SK-N-SH (cell line): Measurements from ENCODE around the gene TMEM106C. TPM values are rescaled to one million over a fixed set of nuclear protein-coding genes. Genes with fewer than 3 reads are reported as not detected.

Experiments
- CTCF ChIA-PET: fragments of 300-600, 350-600 bp; formaldehyde crosslinking; extraction: SDS; loops from one replicate; lab custom pipeline; 2021; lab: Yijun Ruan, JAX
- POLR2A ChIA-PET: fragments of 350-600 bp; sonication (Branson Sonifier 250); formaldehyde crosslinking; extraction: SDS; loops from one replicate; lab custom pipeline; 2020; ENCODE audit warnings: antibody characterized with exemption, inconsistent platforms; lab: Yijun Ruan, JAX
- DNase-seq: peaks from one replicate; pipeline ENCODE4 v3.0.0; 2012
- H2AFZ ChIP-seq: fragments of 200-600 bp; sonication (generic); 2 replicates; pipeline ENCODE4 v1.8.1; 2016; ENCODE audit warnings: antibody characterized with exemption, mild to moderate bottlenecking, low read depth
- H3F3A ChIP-seq: fragments of 200-600 bp; sonication (generic); replicated peaks from 2 replicates; pipeline ENCODE3; 2016; ENCODE audit warnings: antibody characterized with exemption, mild to moderate bottlenecking; ENCODE audit not compliant: insufficient read depth
- H3K27ac ChIP-seq, 2 experiments: fragments of 200-500 bp in 1 of 2; fragments of 200-600 bp in 1 of 2; sonication (Bioruptor generic) in 1 of 2; sonication (generic), shearing (Covaris generic) in 1 of 2; 2 replicates each; pipeline versions ENCODE4 v1.5.1 to v1.6.1; 2014 to 2016; ENCODE audit warnings: low read depth in 2 of 2, inconsistent platforms in 1 of 2, low read length in 1 of 2, mild to moderate bottlenecking in 1 of 2, mixed read lengths in 1 of 2
- H3K27me3 ChIP-seq: fragments of 200-600 bp; sonication (generic), shearing (Covaris generic); 2 replicates; pipeline ENCODE4 v1.6.1; 2016; ENCODE audit warnings: mixed run types; ENCODE audit not compliant: insufficient read depth
- H3K36me3 ChIP-seq, 2 experiments: fragments of 200-500 bp in 1 of 2; fragments of 200-600 bp in 1 of 2; sonication (Bioruptor generic) in 1 of 2; sonication (generic) in 1 of 2; replicated peaks in 1 of 2; 2 replicates each; pipeline versions ENCODE3 to v1.5.1; 2014 to 2016; ENCODE audit warnings: low read length in 1 of 2, mild to moderate bottlenecking in 1 of 2; ENCODE audit not compliant: insufficient read depth in 2 of 2, control insufficient read depth in 1 of 2
- H3K4me1 ChIP-seq, 2 experiments: fragments of 200-500 bp in 1 of 2; fragments of 200-600 bp in 1 of 2; sonication (Bioruptor generic) in 1 of 2; sonication (generic), shearing (Covaris generic) in 1 of 2; 2 replicates each; pipeline versions ENCODE4 v1.5.1 to v1.6.1; 2014 to 2016; ENCODE audit warnings: low read depth in 1 of 2, low read length in 1 of 2, mixed run types in 1 of 2; ENCODE audit not compliant: insufficient read depth in 2 of 2, control insufficient read depth in 1 of 2
- H3K4me2 ChIP-seq: fragments of 200-600 bp; sonication (generic), shearing (Covaris generic); 2 replicates; pipeline ENCODE4 v1.6.1; 2017; ENCODE audit warnings: mixed run types
- H3K4me3 ChIP-seq, 2 experiments: fragments of 200-500 bp in 1 of 2; fragments of 200-600 bp in 1 of 2; sonication (Bioruptor generic) in 1 of 2; sonication (generic), shearing (Covaris generic) in 1 of 2; 2 replicates each; pipeline versions ENCODE4 v1.5.1 to v1.8.1; 2014 to 2016; ENCODE audit warnings: low read depth in 2 of 2, inconsistent platforms in 1 of 2, low read length in 1 of 2, mild to moderate bottlenecking in 1 of 2, mixed read lengths in 1 of 2, moderate library complexity in 1 of 2
- H3K79me2 ChIP-seq: fragments of 200-600 bp; sonication (generic); 2 replicates; pipeline ENCODE4 v1.8.1; 2017; ENCODE audit warnings: mild to moderate bottlenecking; ENCODE audit not compliant: insufficient read depth
- H3K9ac ChIP-seq: fragments of 200-600 bp; sonication (generic); 2 replicates; pipeline ENCODE4 v1.6.1; 2017; ENCODE audit warnings: mixed run types
- H3K9me2 ChIP-seq: fragments of 200-600 bp; sonication (generic); 2 replicates; pipeline ENCODE4 v1.6.1; 2017; ENCODE audit warnings: mixed run types
- H3K9me3 ChIP-seq: fragments of 200-600 bp; sonication (generic); 2 replicates; pipeline ENCODE4 v1.6.1; 2017; ENCODE audit warnings: mixed run types, mild to moderate bottlenecking, moderate library complexity
- H4K20me1 ChIP-seq: fragments of 200-600 bp; sonication (generic); 2 replicates; pipeline ENCODE4 v1.6.1; 2017; ENCODE audit warnings: mild to moderate bottlenecking, mixed run types; ENCODE audit not compliant: insufficient read depth
- CHD2 ChIP-seq: fragments of 150-350 bp; IDR thresholded peaks from 2 replicates; pipeline ENCODE4 v1.6.1; 2018; ENCODE audit warnings: low read length; ENCODE audit not compliant: partially characterized antibody
- ELF1 ChIP-seq: IDR thresholded peaks from 2 replicates; pipeline ENCODE4 v1.4.0; 2012
- FOSL2 ChIP-seq: IDR thresholded peaks from 2 replicates; pipeline ENCODE4 v1.4.0; 2012; ENCODE audit warnings: low read depth, mild to moderate bottlenecking, moderate library complexity, borderline replicate concordance
- FOXJ3 ChIP-seq: sonication (generic); formaldehyde crosslinking; IDR thresholded peaks from 2 replicates; pipeline ENCODE4 v1.5.1; 2020; ENCODE audit warnings: mild to moderate bottlenecking, missing genetic modification reagents
- FOXM1 ChIP-seq: IDR thresholded peaks from 2 replicates; pipeline ENCODE4 v1.4.0; 2012; ENCODE audit warnings: low read depth, mild to moderate bottlenecking
- GATA2 ChIP-seq: sonication (generic); formaldehyde crosslinking; IDR thresholded peaks from 2 replicates; pipeline ENCODE4 v1.5.0; 2020; ENCODE audit warnings: mild to moderate bottlenecking, missing genetic modification reagents
- MAX ChIP-seq: IDR thresholded peaks from 2 replicates; pipeline ENCODE4 v1.4.0; 2012; ENCODE audit warnings: low read depth
- MEF2A ChIP-seq: IDR thresholded peaks from 2 replicates; pipeline ENCODE4 v1.4.0; 2012; ENCODE audit warnings: low read depth, borderline replicate concordance
- NRF1 ChIP-seq: IDR thresholded peaks from 2 replicates; pipeline ENCODE4 v1.6.1; 2012; ENCODE audit warnings: low read depth, mild to moderate bottlenecking, low read length
- POLR2AphosphoS5 ChIP-seq: IDR thresholded peaks from 2 replicates; pipeline ENCODE4 v1.6.1; 2012; ENCODE audit warnings: low read depth, low read length
- RCOR1 ChIP-seq: fragments of 150-350 bp; IDR thresholded peaks from 2 replicates; pipeline ENCODE4 v1.6.1; 2017; ENCODE audit warnings: antibody characterized with exemption, low read length
- REST ChIP-seq: IDR thresholded peaks from 2 replicates; pipeline ENCODE4 v1.6.1; 2012; ENCODE audit warnings: mild to moderate bottlenecking, low read depth, low read length, moderate library complexity
- RXRA ChIP-seq: IDR thresholded peaks from 2 replicates; pipeline ENCODE4 v1.4.0; 2012; ENCODE audit warnings: low read depth, mild to moderate bottlenecking, borderline replicate concordance
- SMC3 ChIP-seq: IDR thresholded peaks from 2 replicates; pipeline ENCODE4 v1.6.1; 2012; ENCODE audit warnings: low read depth, low read length, improper control_type of control experiment
- TAF1 ChIP-seq: IDR thresholded peaks from 2 replicates; pipeline ENCODE4 v1.6.1; 2012; ENCODE audit warnings: low read depth, mild to moderate bottlenecking, low read length, moderate library complexity, borderline replicate concordance
- TEAD4 ChIP-seq: IDR thresholded peaks from 2 replicates; pipeline ENCODE4 v1.4.0; 2012; ENCODE audit warnings: mild to moderate bottlenecking, borderline replicate concordance; ENCODE audit not compliant: insufficient read depth
- ZBTB33 ChIP-seq: IDR thresholded peaks from 2 replicates; pipeline ENCODE4 v1.4.0; 2012; ENCODE audit warnings: low read depth, borderline replicate concordance
- WGBS: methylation state at CpG from one replicate; pipeline ENCODE4 v1.1.6; 2017; ENCODE audit warnings: low lambda C conversion rate; 5-methylcytosine and 5-hydroxymethylcytosine counted together
- polyA plus RNA-seq, 3 experiments: library from polyadenylated mRNA; depleted of rRNA; stranded (reverse); fragments of >200 nt; gene quantifications; 2 replicates each; pipeline ENCODE4 v1.2.3, GENCODE V29; 2012

The TMEM106C gene
- polyA plus RNA-seq, 1 of the 3 experiments (the other 2 are of a cell fraction): 133 TPM

- CTCF ChIA-PET: interaction anchor here (1.7 to 2.0 kb wide), 2 partner anchors 19 to 39 kb away, joined by 4 to 9 read pairs; partner anchors contain the start of genes TMEM106C and VDR
- H3K9me2 ChIP-seq: no peaks in the 10 kb centered on the region
- H3K4me2 ChIP-seq: no peak overlapping the region
- H2AFZ ChIP-seq: no peak overlapping the region
- WGBS: 87% methylated on average over 6 of the region's 6 CpGs
- TF ChIP-seq TAF1 (no peak), GATA2 (CRISPR knock-in tag) (no peak), REST (no peak), RCOR1 (no peak), ZBTB33 (no peak), MAX (no peak), FOXJ3 (CRISPR knock-in tag) (no peak), RXRA (no peak), POLR2AphosphoS5 (no peak), FOSL2 (no peak), FOXM1 (no peak), NRF1 (no peak), SMC3 (no peak), ELF1 (no peak), TEAD4 (no peak), MEF2A (no peak), CHD2 (no peak)
- no peaks in the 10 kb centered on the region for H3K27me3 ChIP-seq
- no peaks in the 10 kb centered on the region for H3K79me2 ChIP-seq
- H3K9ac ChIP-seq: no peak overlapping the region
- no peaks in the 10 kb centered on the region for H4K20me1 ChIP-seq
- peaks cover 0 to 6% of the 10 kb centered on the region in 2 experiments; a peak in 1 of 4 replicates for H3K4me1 ChIP-seq
- POLR2A ChIA-PET: no interaction called here
- DNase-seq: no peak
- H3K36me3 ChIP-seq: no peaks in the 10 kb centered on the region
- no peak overlapping the region for H3K27ac ChIP-seq
- H3F3A ChIP-seq: no peaks in the 10 kb centered on the region
- no peaks in the 10 kb centered on the region for H3K9me3 ChIP-seq
- no peak overlapping the region for H3K4me3 ChIP-seq
Measured at GRCh38 chr12:47944685-47945340, 18.6 kb upstream of the TMEM106C start.
